A549 (cell line): Measurements from ENCODE around the gene ZNF20.

Experiments used
- CTCF ChIP-seq: fragments of >200 bp; sonication (Bioruptor Twin); formaldehyde crosslinking; IDR thresholded peaks from 3 replicates; pipeline ENCODE4 v1.5.1; 2016
- HMGXB4 ChIP-seq: fragments of 250-450 bp; sonication (Bioruptor Pico); IDR thresholded peaks from 2 replicates; pipeline ENCODE4 v1.5.0; 2021; ENCODE audit warnings: mild to moderate bottlenecking, moderate library complexity, borderline replicate concordance
- MAZ ChIP-seq: fragments of 150-350 bp; IDR thresholded peaks from 2 replicates; pipeline ENCODE4 v1.6.1; 2014; ENCODE audit warnings: antibody characterized with exemption, low read depth, low read length, borderline replicate concordance
- NR3C1 ChIP-seq: fragments of >200 bp; sonication (Bioruptor Twin); formaldehyde crosslinking; IDR thresholded peaks from 3 replicates; pipeline ENCODE4 v1.6.1; 2017
- POLR2A ChIP-seq: IDR thresholded peaks from 2 replicates; pipeline ENCODE4 v1.6.1; 2012; ENCODE audit warnings: mild to moderate bottlenecking, low read length
- SMC3 ChIP-seq: fragments of >200 bp; sonication (Bioruptor Twin); formaldehyde crosslinking; IDR thresholded peaks from 3 replicates; pipeline ENCODE4 v1.6.1; 2018; ENCODE audit warnings: inconsistent platforms
- TF ChIP-seq, protein P1 (sequence below): fragments of >200 bp; sonication (Bioruptor Twin); formaldehyde crosslinking; IDR thresholded peaks from 3 replicates; pipeline ENCODE4 v1.6.1; 2016
- TF ChIP-seq, protein P2 (sequence below): IDR thresholded peaks from 2 replicates; pipeline ENCODE4 v1.6.1; 2012

GRCh38 chr19:12133069-12133468 is 7.1 kb downstream of the ZNF20 start:
- TF ChIP-seq POLR2A (no peak), HMGXB4 (CRISPR knock-in tag) (no peak), NR3C1 (no peak), SMC3 (no peak), CTCF (no peak), MAZ (no peak)
- TF ChIP-seq, protein P1, sequence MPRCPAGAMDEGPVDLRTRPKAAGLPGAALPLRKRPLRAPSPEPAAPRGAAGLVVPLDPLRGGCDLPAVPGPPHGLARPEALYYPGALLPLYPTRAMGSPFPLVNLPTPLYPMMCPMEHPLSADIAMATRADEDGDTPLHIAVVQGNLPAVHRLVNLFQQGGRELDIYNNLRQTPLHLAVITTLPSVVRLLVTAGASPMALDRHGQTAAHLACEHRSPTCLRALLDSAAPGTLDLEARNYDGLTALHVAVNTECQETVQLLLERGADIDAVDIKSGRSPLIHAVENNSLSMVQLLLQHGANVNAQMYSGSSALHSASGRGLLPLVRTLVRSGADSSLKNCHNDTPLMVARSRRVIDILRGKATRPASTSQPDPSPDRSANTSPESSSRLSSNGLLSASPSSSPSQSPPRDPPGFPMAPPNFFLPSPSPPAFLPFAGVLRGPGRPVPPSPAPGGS: no peak
- TF ChIP-seq, protein P2, sequence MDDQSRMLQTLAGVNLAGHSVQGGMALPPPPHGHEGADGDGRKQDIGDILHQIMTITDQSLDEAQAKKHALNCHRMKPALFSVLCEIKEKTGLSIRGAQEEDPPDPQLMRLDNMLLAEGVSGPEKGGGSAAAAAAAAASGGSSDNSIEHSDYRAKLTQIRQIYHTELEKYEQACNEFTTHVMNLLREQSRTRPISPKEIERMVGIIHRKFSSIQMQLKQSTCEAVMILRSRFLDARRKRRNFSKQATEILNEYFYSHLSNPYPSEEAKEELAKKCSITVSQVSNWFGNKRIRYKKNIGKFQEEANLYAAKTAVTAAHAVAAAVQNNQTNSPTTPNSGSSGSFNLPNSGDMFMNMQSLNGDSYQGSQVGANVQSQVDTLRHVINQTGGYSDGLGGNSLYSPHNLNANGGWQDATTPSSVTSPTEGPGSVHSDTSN: no peak
